Activated T-cell treated with anti-CD3 and anti-CD28 coated beads for 24 hours (primary cell): Measurements from ENCODE around the gene GLIPR2.
"Not testable (repeated sequence)": the region's sequence is repeated elsewhere in the genome, so short reads cannot be mapped to it uniquely, and the experiment has no call there.

Source experiments
- DNase-seq: peaks from one replicate; pipeline ENCODE4 v3.0.0-alpha.2; 2020; ENCODE audit warnings: low read depth

GLIPR2 gene

GRCh38 chr9:36144309-36145232 lies 8.0 kb downstream of the GLIPR2 start:
- no peak for DNase-seq

- DNase-seq = no peak
Measured at GRCh38 chr9:36145970-36146369, 9.4 kb downstream of the GLIPR2 start.

GRCh38 chr9:36146651-36147050 lies 10.1 kb downstream of the GLIPR2 start:
- no peak for DNase-seq

GRCh38 chr9:36147441-36148175 lies 11.1 kb downstream of the GLIPR2 start:
- DNase-seq = no peak

- DNase-seq = peak; percentile 51
Measured at GRCh38 chr9:36148311-36149051, 11.9 kb downstream of the GLIPR2 start.

- DNase-seq = no peak
Measured at GRCh38 chr9:36149197-36149596, 12.7 kb downstream of the GLIPR2 start.

GRCh38 chr9:36150574-36151315 lies 14.2 kb downstream of the GLIPR2 start:
- DNase-seq = no peak

- peak; percentile 83 for DNase-seq
Measured at GRCh38 chr9:36151316-36152210, 15.0 kb downstream of the GLIPR2 start.

- no peak for DNase-seq
Measured at GRCh38 chr9:36152741-36153438, 16.4 kb downstream of the GLIPR2 start.

- no peak for DNase-seq
Measured at GRCh38 chr9:36153746-36154145, 17.2 kb downstream of the GLIPR2 start.

GRCh38 chr9:36154331-36154952 lies 17.9 kb downstream of the GLIPR2 start:
- DNase-seq = no peak

- no peak for DNase-seq
Measured at GRCh38 chr9:36156116-36156515, 19.6 kb downstream of the GLIPR2 start.

- no peak for DNase-seq
Measured at GRCh38 chr9:36158122-36158521, 21.6 kb downstream of the GLIPR2 start.

GRCh38 chr9:36158917-36159316 lies 22.4 kb downstream of the GLIPR2 start:
- no peak for DNase-seq

- not testable (repeated sequence) for DNase-seq
Measured at GRCh38 chr9:36159509-36159908, 23.0 kb downstream of the GLIPR2 start.

GRCh38 chr9:36160126-36160525 lies 23.6 kb downstream of the GLIPR2 start:
- not testable (repeated sequence) for DNase-seq

GRCh38 chr9:36161187-36161586 lies 24.7 kb downstream of the GLIPR2 start:
- DNase-seq = no peak

GRCh38 chr9:36162211-36162738 lies 25.7 kb downstream of the GLIPR2 start:
- DNase-seq = no peak

- no peak for DNase-seq
Measured at GRCh38 chr9:36163049-36163785, 26.7 kb downstream of the GLIPR2 start.
